Astrocyte of the cerebellum (primary cell): Measurements from ENCODE around the gene FAAP100.
"Not testable (repeated sequence)": the region's sequence is repeated elsewhere in the genome, so short reads cannot be mapped to it uniquely, and the experiment has no call there.

ENCODE experiments used
- DNase-seq: peaks from one replicate; pipeline ENCODE4 v3.0.0-alpha.2; 2011; ENCODE audit warnings: low read depth
- H3K4me3 ChIP-seq: 2 replicates; pipeline ENCODE4 v1.5.1; 2011; ENCODE audit warnings: mild to moderate bottlenecking, low read depth, low read length, moderate library complexity
- CTCF ChIP-seq: IDR thresholded peaks from 2 replicates; pipeline ENCODE4 v1.5.1; 2012; ENCODE audit warnings: low read length, low read depth, moderate library complexity, mild to moderate bottlenecking; ENCODE audit errors: missing control alignments
- in situ Hi-C: cut with HindIII; loops from 2 replicates; pipeline ENCODE4 v1.10.0; 2017; ENCODE audit warnings: low sequenced_read_pairs

FAAP100 gene

GRCh38 chr17:81589612-81590011 is 37.5 kb upstream of the FAAP100 start:
- no peak overlapping the region for H3K4me3 ChIP-seq
- no peak for DNase-seq
- no peak for TF ChIP-seq CTCF
- in situ Hi-C loops = no loop called here

GRCh38 chr17:81586096-81586495 is 33.9 kb upstream of the FAAP100 start:
- DNase-seq = no peak
- no peak for TF ChIP-seq CTCF
- no peak overlapping the region for H3K4me3 ChIP-seq
- in situ Hi-C loops = no loop called here

GRCh38 chr17:81584771-81585170 is 32.6 kb upstream of the FAAP100 start:
- H3K4me3 ChIP-seq, DNase-seq, in situ Hi-C loops: not testable (repeated sequence)

GRCh38 chr17:81583589-81584342 is 31.6 kb upstream of the FAAP100 start:
- no peak for DNase-seq
- in situ Hi-C loops = no loop called here
- no peak overlapping the region for H3K4me3 ChIP-seq
- TF ChIP-seq CTCF = no peak

GRCh38 chr17:81582749-81583148 is 30.6 kb upstream of the FAAP100 start:
- in situ Hi-C loops = no loop called here
- no peak for DNase-seq
- no peak for TF ChIP-seq CTCF
- H3K4me3 ChIP-seq = no peak overlapping the region

GRCh38 chr17:81582341-81582740 is 30.2 kb upstream of the FAAP100 start:
- DNase-seq = no peak
- H3K4me3 ChIP-seq = no peak overlapping the region
- in situ Hi-C loops = no loop called here
- no peak for TF ChIP-seq CTCF

- in situ Hi-C loops = no loop called here
- no peak for DNase-seq
- H3K4me3 ChIP-seq = no peak overlapping the region
- TF ChIP-seq CTCF = no peak
These were observed 29.6 kb upstream of the FAAP100 start for GRCh38 chr17:81581758-81582157.
